Ovary (tissue), 3 donors: ENCODE results near the gene TMEM255A.

Source experiments
- CTCF ChIP-seq, 3 donors: fragments of 450-650 bp in 2 of 3; fragments of 200-600 bp in 1 of 3; IDR thresholded peaks; one replicate each; pipeline versions ENCODE4 v1.5.1 to v1.8.0; 2016 to 2022; ENCODE audit warnings: antibody characterized with exemption in 3 of 3, mild to moderate bottlenecking in 1 of 3
- POLR2A ChIP-seq: fragments of 450-650 bp; IDR thresholded peaks from one replicate; pipeline ENCODE4 v1.6.1; 2017; ENCODE audit warnings: antibody characterized with exemption, mild to moderate bottlenecking, moderate library complexity
- donor health status: DM: no; HTN: no; CAD: no.

GRCh38 chrX:120213438-120214265, 97.6 kb downstream of the TMEM255A start:
- TF ChIP-seq CTCF (IDR thresholded peaks at IDR 0.05) (peak; percentile 47 to 55 (median 49)), POLR2A (no peak)
